ENCODE measurements around the gene CA10. TPM values are rescaled to one million over a fixed set of nuclear protein-coding genes. Genes with fewer than 3 reads are reported as not detected.

The CA10 gene
- total and polyA plus RNA-seq, 5 donors from 2014 or later = not detected

- H3K9me3 ChIP-seq (ENCODE audit: control insufficient read depth in 2 of 2, low read length in 2 of 2) = no peaks in the 10 kb centered on the region
- Mint-ChIP-seq H3K36me3 (no peaks in the 10 kb centered on the region), H3K4me3 (no peak overlapping the region), H3K27ac (no peak overlapping the region), H3K27me3 (no peaks in the 10 kb centered on the region), H3K4me1 (no peaks in the 10 kb centered on the region), H3K9me3 (peaks cover 0 to 4% (median 0%) of the 10 kb centered on the region in 7 donors)
- ATAC-seq (ENCODE audit: low read depth in 2 of 2) (no peak), DNase-seq (no peak)
- no peaks in the 10 kb centered on the region for H3K4me1 ChIP-seq (ENCODE audit: control insufficient read depth, insufficient read depth, low read length, poor library complexity, severe bottlenecking)
- no peak overlapping the region for H3K27ac ChIP-seq (ENCODE audit: insufficient read depth, low read length, poor library complexity, severe bottlenecking)
- H3K36me3 ChIP-seq (ENCODE audit: control insufficient read depth, insufficient read depth, low read length) = no peaks in the 10 kb centered on the region
- no peaks in the 10 kb centered on the region for H3K27me3 ChIP-seq (ENCODE audit: control insufficient read depth, insufficient read depth, low read length)
- no peak overlapping the region for H3K4me3 ChIP-seq (ENCODE audit: low read depth, low read length)
Observed at GRCh38 chr17:52170963-52171572, 12.6 kb upstream of the CA10 start.

GRCh38 chr17:52160136-52160567 is 1.6 kb upstream of the CA10 start:
- Histone ChIP-seq H3K27ac (ENCODE audit: insufficient read depth, low read length, poor library complexity, severe bottlenecking) (no peak overlapping the region), H3K4me3 (ENCODE audit: low read depth, low read length) (no peak overlapping the region), H3K9me3 (ENCODE audit: control insufficient read depth in 2 of 2, low read length in 2 of 2) (no peaks in the 10 kb centered on the region), H3K36me3 (ENCODE audit: control insufficient read depth, insufficient read depth, low read length) (no peaks in the 10 kb centered on the region), H3K27me3 (ENCODE audit: control insufficient read depth, insufficient read depth, low read length) (peaks cover 20% of the 10 kb centered on the region), H3K4me1 (ENCODE audit: control insufficient read depth, insufficient read depth, low read length, poor library complexity, severe bottlenecking) (no peaks in the 10 kb centered on the region)
- no peak for DNase-seq
- H3K9me3 Mint-ChIP-seq = peaks cover 0 to 6% (median 2%) of the 10 kb centered on the region in 7 donors
- H3K36me3 Mint-ChIP-seq = no peaks in the 10 kb centered on the region
- no peak overlapping the region for H3K27ac Mint-ChIP-seq
- peaks cover 45% of the 10 kb centered on the region for H3K27me3 Mint-ChIP-seq
- H3K4me1 Mint-ChIP-seq = peaks cover 0 to 3% (median 0%) of the 10 kb centered on the region in 4 donors
- H3K4me3 Mint-ChIP-seq = no peak overlapping the region
- no peak for ATAC-seq (ENCODE audit: low read depth in 2 of 2)

- Histone ChIP-seq H3K4me1 (ENCODE audit: control insufficient read depth, insufficient read depth, low read length, poor library complexity, severe bottlenecking) (no peaks in the 10 kb centered on the region), H3K4me3 (ENCODE audit: low read depth, low read length) (no peak overlapping the region), H3K36me3 (ENCODE audit: control insufficient read depth, insufficient read depth, low read length) (no peaks in the 10 kb centered on the region), H3K27me3 (ENCODE audit: control insufficient read depth, insufficient read depth, low read length) (peaks cover 25% of the 10 kb centered on the region), H3K27ac (ENCODE audit: insufficient read depth, low read length, poor library complexity, severe bottlenecking) (no peak overlapping the region), H3K9me3 (ENCODE audit: control insufficient read depth in 2 of 2, low read length in 2 of 2) (no peaks in the 10 kb centered on the region)
- Mint-ChIP-seq H3K27ac (peak overlapping the region in 1 of 3 donors; percentile 74), H3K9me3 (peaks cover 0 to 6% (median 2%) of the 10 kb centered on the region in 7 donors), H3K27me3 (peaks cover 45% of the 10 kb centered on the region), H3K4me3 (no peak overlapping the region), H3K36me3 (no peaks in the 10 kb centered on the region), H3K4me1 (peaks cover 0 to 3% (median 0%) of the 10 kb centered on the region in 4 donors)
- ATAC-seq (ENCODE audit: low read depth in 2 of 2) (no peak), DNase-seq (no peak)
Observed at GRCh38 chr17:52159246-52160135, 977 bp upstream of the CA10 start.

GRCh38 chr17:52157603-52158449 is 688 bp downstream of the CA10 start:
- H3K27me3 Mint-ChIP-seq = peaks cover 45% of the 10 kb centered on the region
- peaks cover 25% of the 10 kb centered on the region for H3K27me3 ChIP-seq (ENCODE audit: control insufficient read depth, insufficient read depth, low read length)
- peak overlapping the region in 1 of 4 donors; percentile 64 for H3K4me3 Mint-ChIP-seq

GRCh38 chr17:52156576-52157570 is 1.6 kb downstream of the CA10 start:
- ATAC-seq (ENCODE audit: low read depth in 2 of 2) = no peak
- Histone ChIP-seq H3K4me3 (ENCODE audit: low read depth, low read length) (no peak overlapping the region), H3K27me3 (ENCODE audit: control insufficient read depth, insufficient read depth, low read length) (peaks cover 23% of the 10 kb centered on the region), H3K27ac (ENCODE audit: insufficient read depth, low read length, poor library complexity, severe bottlenecking) (no peak overlapping the region), H3K4me1 (ENCODE audit: control insufficient read depth, insufficient read depth, low read length, poor library complexity, severe bottlenecking) (no peaks in the 10 kb centered on the region), H3K36me3 (ENCODE audit: control insufficient read depth, insufficient read depth, low read length) (no peaks in the 10 kb centered on the region), H3K9me3 (ENCODE audit: control insufficient read depth in 2 of 2, low read length in 2 of 2) (no peaks in the 10 kb centered on the region)
- H3K36me3 Mint-ChIP-seq = no peaks in the 10 kb centered on the region
- DNase-seq = no peak
- H3K27ac Mint-ChIP-seq = no peak overlapping the region
- peaks cover 40% of the 10 kb centered on the region for H3K27me3 Mint-ChIP-seq
- H3K9me3 Mint-ChIP-seq = peaks cover 0 to 6% (median 0%) of the 10 kb centered on the region in 7 donors
- H3K4me1 Mint-ChIP-seq = peaks cover 0 to 3% (median 0%) of the 10 kb centered on the region in 4 donors
- no peak overlapping the region for H3K4me3 Mint-ChIP-seq

More at GRCh38 chr17:52157603-52158449, 688 bp downstream of the CA10 start:
- H3K36me3 Mint-ChIP-seq = no peaks in the 10 kb centered on the region
- Histone ChIP-seq H3K27ac (ENCODE audit: insufficient read depth, low read length, poor library complexity, severe bottlenecking) (no peak overlapping the region), H3K9me3 (ENCODE audit: control insufficient read depth in 2 of 2, low read length in 2 of 2) (no peaks in the 10 kb centered on the region), H3K4me3 (ENCODE audit: low read depth, low read length) (no peak overlapping the region), H3K4me1 (ENCODE audit: control insufficient read depth, insufficient read depth, low read length, poor library complexity, severe bottlenecking) (no peaks in the 10 kb centered on the region), H3K36me3 (ENCODE audit: control insufficient read depth, insufficient read depth, low read length) (no peaks in the 10 kb centered on the region)
- DNase-seq = no peak
- no peak for ATAC-seq (ENCODE audit: low read depth in 2 of 2)
- H3K27ac Mint-ChIP-seq = peak overlapping the region in 1 of 3 donors; percentile 48
- peaks cover 0 to 3% (median 0%) of the 10 kb centered on the region in 4 donors for H3K4me1 Mint-ChIP-seq
- H3K9me3 Mint-ChIP-seq = peaks cover 0 to 6% (median 2%) of the 10 kb centered on the region in 7 donors

GRCh38 chr17:52155301-52155700 is 3.2 kb downstream of the CA10 start:
- Mint-ChIP-seq H3K4me3 (no peak overlapping the region), H3K36me3 (no peaks in the 10 kb centered on the region), H3K27me3 (peaks cover 37% of the 10 kb centered on the region), H3K27ac (no peak overlapping the region), H3K4me1 (peaks cover 0 to 3% (median 0%) of the 10 kb centered on the region in 4 donors), H3K9me3 (peaks cover 0 to 8% (median 0%) of the 10 kb centered on the region in 7 donors)
- no peak overlapping the region for H3K4me3 ChIP-seq (ENCODE audit: low read depth, low read length)
- no peak overlapping the region for H3K27ac ChIP-seq (ENCODE audit: insufficient read depth, low read length, poor library complexity, severe bottlenecking)
- no peaks in the 10 kb centered on the region for H3K36me3 ChIP-seq (ENCODE audit: control insufficient read depth, insufficient read depth, low read length)
- no peak for ATAC-seq (ENCODE audit: low read depth in 2 of 2)
- peaks cover 20% of the 10 kb centered on the region for H3K27me3 ChIP-seq (ENCODE audit: control insufficient read depth, insufficient read depth, low read length)
- no peaks in the 10 kb centered on the region for H3K4me1 ChIP-seq (ENCODE audit: control insufficient read depth, insufficient read depth, low read length, poor library complexity, severe bottlenecking)
- no peak for DNase-seq
- H3K9me3 ChIP-seq (ENCODE audit: control insufficient read depth in 2 of 2, low read length in 2 of 2) = no peaks in the 10 kb centered on the region
